Measurements from ENCODE around the gene ADAMTS2. TPM values are rescaled to one million over a fixed set of nuclear protein-coding genes. Genes with fewer than 3 reads are reported as not detected.

ADAMTS2 gene
- total and polyA plus RNA-seq, 2 of the 8 experiments (the other 6 are each of a cell fraction or from before 2014, with no cell fraction given): 6.6 to 7.3 TPM

GRCh38 chr5:179131886-179132585 is 213.2 kb downstream of the ADAMTS2 start:
- no peak for DNase-seq (ENCODE audit: low read depth in 1 of 2, low spot score in 2 of 2)
- CTCF ChIA-PET (ENCODE audit: partially characterized antibody): interaction anchor here (0.6 to 1.5 kb wide), 5 partner anchors 10 to 206 kb away, joined by 3 to 5 read pairs (median 3); no protein-coding TSS in a partner anchor
- 93% methylated on average over 10 of the region's 15 CpGs; no CpG with 5 or more reads in 1 of the 2 experiments for WGBS, 2 experiments (ENCODE audit: extremely low coverage in 1 of 2, insufficient coverage in 1 of 2, insufficient read length in 1 of 2, insufficient replicate concordance in 2 of 2, low coverage in 1 of 2, low lambda C conversion rate in 2 of 2, missing lambda C conversion rate in 1 of 2)

More at GRCh38 chr5:179131886-179132585, 213.2 kb downstream of the ADAMTS2 start:
- no peak overlapping the region for H2BK12ac ChIP-seq (ENCODE audit: low read depth, low read length)
- H4K20me1 ChIP-seq (replicated peaks in 1 of 2; ENCODE audit: control insufficient read depth in 1 of 2, insufficient read depth in 2 of 2, low read length in 2 of 2): no peaks in the 10 kb centered on the region
- H2BK20ac ChIP-seq (ENCODE audit: low read length): no peak overlapping the region
- TF ChIP-seq SRF (IDR thresholded peaks at IDR 0.05; ENCODE audit: low read depth, low read length) (no peak), TCF12 (IDR thresholded peaks at IDR 0.05; ENCODE audit: low read depth, low read length) (no peak), ZNF274 (IDR thresholded peaks at IDR 0.05; ENCODE audit: borderline replicate concordance, extremely low read depth, low read length) (no peak), GTF2F1 (IDR thresholded peaks at IDR 0.05; ENCODE audit: borderline replicate concordance, low read depth, low read length) (no peak), RXRA (IDR thresholded peaks at IDR 0.05; ENCODE audit: insufficient read depth, low read depth, low read length) (no peak), KDM1A (IDR thresholded peaks at IDR 0.05; ENCODE audit: borderline replicate concordance, low read length) (no peak), CTBP2 (IDR thresholded peaks at IDR 0.05; ENCODE audit: borderline replicate concordance, insufficient read depth, insufficient read length, low read length) (no peak), EGR1 (IDR thresholded peaks at IDR 0.05; ENCODE audit: borderline replicate concordance, low read depth, low read length) (no peak), HDAC6 (IDR thresholded peaks at IDR 0.05; ENCODE audit: low read depth, low read length) (no peak), SUZ12 (IDR thresholded peaks at IDR 0.05; ENCODE audit: low read length) (no peak), KDM4A (IDR thresholded peaks at IDR 0.05; ENCODE audit: low read depth, low read length, severe bottlenecking) (no peak)
- no peak overlapping the region for H2BK5ac ChIP-seq (ENCODE audit: low read depth, low read length)
- FAIRE-seq: no peak
- H2AFZ ChIP-seq (ENCODE audit: low read length): no peak overlapping the region
- no peak overlapping the region for H3K9ac ChIP-seq (replicated peaks in 1 of 4; ENCODE audit: extremely low read depth in 1 of 4, low read depth in 3 of 4, low read length in 3 of 4)
- peaks cover 8 to 14% of the 10 kb centered on the region in 2 experiments; a peak in 3 of 4 replicates for H3K9me3 ChIP-seq (ENCODE audit: insufficient read depth in 2 of 2, low read depth in 1 of 2, low read length in 1 of 2)
- H4K5ac ChIP-seq (ENCODE audit: insufficient read length, low read depth, low read length): no peak overlapping the region
- H3K23ac ChIP-seq (ENCODE audit: insufficient read length): no peak overlapping the region
- no peak overlapping the region for H2BK120ac ChIP-seq (replicated peaks; ENCODE audit: low read depth, low read length)
- no peaks in the 10 kb centered on the region for H3K27me3 ChIP-seq (replicated peaks in 1 of 4; ENCODE audit: control insufficient read depth in 3 of 4, extremely low read depth in 1 of 4, insufficient read depth in 3 of 4, low read length in 3 of 4)
- H3K79me2 ChIP-seq (ENCODE audit: control insufficient read depth in 1 of 2, insufficient read depth in 2 of 2, low read length in 2 of 2): no peaks in the 10 kb centered on the region
- no peak overlapping the region for H3K18ac ChIP-seq (ENCODE audit: extremely low read depth, low read length)
- no peaks in the 10 kb centered on the region for H3K36me3 ChIP-seq (ENCODE audit: control insufficient read depth in 2 of 4, insufficient read depth in 4 of 4, low read length in 3 of 4)
- H3K27ac ChIP-seq (ENCODE audit: low read depth, low read length): no peak overlapping the region
- no peak overlapping the region for H2BK15ac ChIP-seq (ENCODE audit: low read length)
- no peak overlapping the region for H3K14ac ChIP-seq (ENCODE audit: insufficient read length)
- POLR2A ChIA-PET (ENCODE audit: partially characterized antibody): no interaction called here
- no peak overlapping the region for H2AK5ac ChIP-seq (ENCODE audit: low read depth, low read length)
- H3K4me2 ChIP-seq (ENCODE audit: insufficient read depth in 1 of 2, low read depth in 2 of 2, low read length in 2 of 2): no peak overlapping the region
- H3K56ac ChIP-seq (replicated peaks; ENCODE audit: insufficient read length, low read depth, low read length): no peak overlapping the region
- no peak overlapping the region for H3K4ac ChIP-seq (replicated peaks; ENCODE audit: insufficient read length, low read depth, low read length)
- H4K8ac ChIP-seq (ENCODE audit: extremely low read depth, insufficient read depth, low read length): no peak overlapping the region
- no peak overlapping the region for H4K91ac ChIP-seq (replicated peaks; ENCODE audit: insufficient read length, low read length)
- no peak overlapping the region for H3K4me3 ChIP-seq (ENCODE audit: extremely low read depth in 1 of 4, insufficient read depth in 2 of 4, low read depth in 3 of 4, low read length in 4 of 4)
- H3K4me1 ChIP-seq (replicated peaks in 1 of 4; ENCODE audit: control insufficient read depth in 3 of 4, insufficient read depth in 4 of 4, low read length in 3 of 4): no peaks in the 10 kb centered on the region
- H3K23me2 ChIP-seq (ENCODE audit: low read depth, low read length): no peaks in the 10 kb centered on the region
- H3K79me1 ChIP-seq (ENCODE audit: low read depth, low read length): no peaks in the 10 kb centered on the region
